H1 (cell line): ENCODE results near the gene IGSF9. TPM values are rescaled to one million over a fixed set of nuclear protein-coding genes. Genes with fewer than 3 reads are reported as not detected.

Experiments
- CTCF ChIA-PET: fragments of 300-600 bp; sonication (Branson Sonifier 250); formaldehyde crosslinking; loops from one replicate; lab custom pipeline; 2021; ENCODE audit not compliant: partially characterized antibody; lab: Charles Lee
- POLR2A ChIA-PET: fragments of 300-600 bp; sonication (Branson Sonifier 250); formaldehyde crosslinking; loops from one replicate; lab custom pipeline; 2021; ENCODE audit warnings: inconsistent platforms; ENCODE audit not compliant: partially characterized antibody; lab: Charles Lee
- DNase-seq, 2 experiments: peaks; one replicate each; pipeline versions ENCODE4 v3.0.0 to v3.0.0-alpha.2; 2010 to 2022; ENCODE audit warnings: low spot score in 2 of 2, low read depth in 1 of 2, mixed read lengths in 1 of 2
- FAIRE-seq: peaks from 2 replicates; lab custom pipeline; 2011; peaks lifted over from hg19 to GRCh38; lab: Jason Lieb, UNC
- H2AFZ ChIP-seq: 2 replicates; pipeline ENCODE4 v1.8.1; 2012; ENCODE audit warnings: low read length, inconsistent platforms
- H2AK5ac ChIP-seq: 2 replicates; pipeline ENCODE4 v1.6.1; 2013; ENCODE audit warnings: low read depth, low read length
- H2BK120ac ChIP-seq: replicated peaks from 2 replicates; pipeline ENCODE3; 2013; ENCODE audit warnings: low read depth, low read length, inconsistent platforms
- H2BK12ac ChIP-seq: 2 replicates; pipeline ENCODE4 v1.6.1; 2013; ENCODE audit warnings: low read depth, low read length
- H2BK15ac ChIP-seq: 2 replicates; pipeline ENCODE4 v1.6.1; 2013; ENCODE audit warnings: low read length
- H2BK20ac ChIP-seq: 2 replicates; pipeline ENCODE4 v1.6.1; 2013; ENCODE audit warnings: low read length
- H2BK5ac ChIP-seq: 2 replicates; pipeline ENCODE4 v1.6.1; 2013; ENCODE audit warnings: low read depth, low read length
- H3K14ac ChIP-seq: 2 replicates; pipeline ENCODE4 v1.6.1; 2013; ENCODE audit warnings: inconsistent platforms; ENCODE audit not compliant: insufficient read length
- H3K18ac ChIP-seq: 2 replicates; pipeline ENCODE4 v1.6.1; 2013; ENCODE audit warnings: low read length; ENCODE audit errors: extremely low read depth
- H3K23ac ChIP-seq: 2 replicates; pipeline ENCODE4 v1.6.1; 2013; ENCODE audit warnings: inconsistent platforms; ENCODE audit not compliant: insufficient read length
- H3K23me2 ChIP-seq: 2 replicates; pipeline ENCODE4 v1.6.1; 2013; ENCODE audit warnings: low read depth, low read length
- H3K27ac ChIP-seq: 2 replicates; pipeline ENCODE4 v1.6.1; 2011; ENCODE audit warnings: low read depth, low read length, inconsistent platforms
- H3K27me3 ChIP-seq, 4 experiments: replicated peaks in 1 of 4; 1 replicate in 1 of 4; 2 replicates in 3 of 4; pipeline versions ENCODE4 v1.6.1 to v1.8.1; 2011 to 2013; ENCODE audit warnings: low read length in 3 of 4, mild to moderate bottlenecking in 3 of 4, inconsistent platforms in 2 of 4, mixed read lengths in 2 of 4, moderate library complexity in 1 of 4; ENCODE audit not compliant: control insufficient read depth in 3 of 4, insufficient read depth in 3 of 4; ENCODE audit errors: extremely low read depth in 1 of 4
- H3K36me3 ChIP-seq, 4 experiments: 2 replicates each; pipeline versions ENCODE4 v1.6.1 to v1.8.1; 2011 to 2013; ENCODE audit warnings: mild to moderate bottlenecking in 4 of 4, low read length in 3 of 4, moderate library complexity in 2 of 4, control low read depth in 1 of 4, inconsistent platforms in 1 of 4; ENCODE audit not compliant: insufficient read depth in 4 of 4, control insufficient read depth in 2 of 4
- H3K4ac ChIP-seq: replicated peaks from 2 replicates; pipeline ENCODE3; 2013; ENCODE audit warnings: low read length, low read depth, mixed read lengths, inconsistent platforms; ENCODE audit not compliant: insufficient read length
- H3K4me1 ChIP-seq, 4 experiments: replicated peaks in 1 of 4; 1 replicate in 1 of 4; 2 replicates in 3 of 4; pipeline versions ENCODE4 v1.6.1 to v1.8.1; 2011 to 2013; ENCODE audit warnings: low read length in 3 of 4, inconsistent platforms in 2 of 4, mixed read lengths in 1 of 4; ENCODE audit not compliant: insufficient read depth in 4 of 4, control insufficient read depth in 3 of 4
- H3K4me2 ChIP-seq, 2 experiments: 2 replicates each; pipeline versions ENCODE4 v1.6.1 to v1.8.1; 2011 to 2013; ENCODE audit warnings: low read depth in 2 of 2, low read length in 2 of 2, control low read depth in 1 of 2, inconsistent platforms in 1 of 2, mild to moderate bottlenecking in 1 of 2; ENCODE audit not compliant: insufficient read depth in 1 of 2
- H3K4me3 ChIP-seq, 4 experiments: fragments of 200-600, 300-600 bp in 1 of 4; sonication (generic), shearing (Covaris generic), sonication (Bioruptor Twin) in 1 of 4; 2 replicates each; pipeline versions ENCODE4 v1.5.1 to v1.8.1; 2011 to 2016; ENCODE audit warnings: low read length in 4 of 4, low read depth in 3 of 4, control low read depth in 2 of 4, inconsistent platforms in 2 of 4, mild to moderate bottlenecking in 2 of 4, mixed read lengths in 1 of 4, moderate library complexity in 1 of 4; ENCODE audit not compliant: insufficient read depth in 2 of 4; ENCODE audit errors: extremely low read depth in 1 of 4
- H3K56ac ChIP-seq: replicated peaks from 2 replicates; pipeline ENCODE3; 2013; ENCODE audit warnings: low read depth, mild to moderate bottlenecking, mixed read lengths, low read length, inconsistent platforms; ENCODE audit not compliant: insufficient read length
- H3K79me1 ChIP-seq: 2 replicates; pipeline ENCODE4 v1.6.1; 2013; ENCODE audit warnings: low read depth, low read length, control low read depth
- H3K79me2 ChIP-seq, 2 experiments: 2 replicates each; pipeline versions ENCODE4 v1.6.1 to v1.8.1; 2012 to 2013; ENCODE audit warnings: low read length in 2 of 2, mild to moderate bottlenecking in 2 of 2, inconsistent platforms in 1 of 2; ENCODE audit not compliant: insufficient read depth in 2 of 2, control insufficient read depth in 1 of 2
- H3K9ac ChIP-seq, 4 experiments: replicated peaks in 1 of 4; 1 replicate in 1 of 4; 2 replicates in 3 of 4; pipeline versions ENCODE4 v1.6.1 to v1.8.1; 2011 to 2013; ENCODE audit warnings: low read depth in 3 of 4, low read length in 3 of 4, control low read depth in 2 of 4, mild to moderate bottlenecking in 2 of 4, moderate library complexity in 2 of 4, inconsistent platforms in 1 of 4; ENCODE audit errors: extremely low read depth in 1 of 4
- H3K9me3 ChIP-seq, 2 experiments: 2 replicates each; pipeline versions ENCODE4 v1.6.1 to v1.8.1; 2012 to 2013; ENCODE audit warnings: mild to moderate bottlenecking in 2 of 2, moderate library complexity in 2 of 2, control low read depth in 1 of 2, inconsistent platforms in 1 of 2, low read depth in 1 of 2, low read length in 1 of 2, mixed read lengths in 1 of 2; ENCODE audit not compliant: insufficient read depth in 2 of 2
- H4K20me1 ChIP-seq, 2 experiments: replicated peaks in 1 of 2; 2 replicates each; pipeline versions ENCODE3 to v1.8.1; 2011 to 2013; ENCODE audit warnings: inconsistent platforms in 2 of 2, low read length in 2 of 2, mild to moderate bottlenecking in 1 of 2; ENCODE audit not compliant: insufficient read depth in 2 of 2, control insufficient read depth in 1 of 2
- H4K5ac ChIP-seq: 2 replicates; pipeline ENCODE4 v1.6.1; 2013; ENCODE audit warnings: low read length, low read depth, mixed read lengths, inconsistent platforms; ENCODE audit not compliant: insufficient read length
- H4K8ac ChIP-seq: 2 replicates; pipeline ENCODE4 v1.8.0; 2013; ENCODE audit warnings: mild to moderate bottlenecking, moderate library complexity, low read length, inconsistent platforms; ENCODE audit not compliant: insufficient read depth; ENCODE audit errors: extremely low read depth
- H4K91ac ChIP-seq: replicated peaks from 2 replicates; pipeline ENCODE3; 2013; ENCODE audit warnings: low read length, mixed read lengths, inconsistent platforms; ENCODE audit not compliant: insufficient read length
- BRCA1 ChIP-seq: IDR thresholded peaks from 2 replicates; pipeline ENCODE4 v1.6.1; 2012; ENCODE audit warnings: low read depth, low read length, improper control_type of control experiment
- CHD1 ChIP-seq: IDR thresholded peaks from 2 replicates; pipeline ENCODE4 v1.6.1; 2012; ENCODE audit warnings: low read depth, low read length, improper control_type of control experiment
- CREB1 ChIP-seq: IDR thresholded peaks from 2 replicates; pipeline ENCODE4 v1.6.1; 2012; ENCODE audit warnings: inconsistent platforms
- KDM5A ChIP-seq: fragments of 200-600 bp; IDR thresholded peaks from 2 replicates; pipeline ENCODE4 v1.7.1; 2012; ENCODE audit warnings: mild to moderate bottlenecking, low read length, inconsistent platforms, mixed read lengths
- SRF ChIP-seq: IDR thresholded peaks from 2 replicates; pipeline ENCODE4 v1.6.1; 2011; ENCODE audit warnings: mild to moderate bottlenecking, low read depth, low read length, moderate library complexity
- YY1 ChIP-seq: IDR thresholded peaks from 2 replicates; pipeline ENCODE4 v1.6.1; 2011; ENCODE audit warnings: low read depth, mild to moderate bottlenecking, low read length
- WGBS, 2 experiments: shearing (Covaris generic) in 1 of 2; methylation state at CpG; one replicate each; pipeline versions ENCODE4 v1.1.6 to v1.1.7; 2013 to 2015; ENCODE audit warnings: low lambda C conversion rate in 2 of 2, mixed read lengths in 2 of 2, inconsistent platforms in 1 of 2, low coverage in 1 of 2, missing lambda C conversion rate in 1 of 2; ENCODE audit not compliant: insufficient replicate concordance in 2 of 2, insufficient coverage in 1 of 2, insufficient read length in 1 of 2; ENCODE audit errors: extremely low coverage in 1 of 2, missing lambda C conversion rate in 1 of 2; 5-methylcytosine and 5-hydroxymethylcytosine counted together
- polyA plus RNA-seq, 7 experiments: library from polyadenylated mRNA; depleted of rRNA in 3 of 7; stranded (reverse) in 5 of 7; unstranded in 2 of 7; fragments of >200 nt in 5 of 7; fragments of 200-250 nt in 2 of 7; gene quantifications; 1 replicate in 5 of 7; 2 replicates in 1 of 7; 4 replicates in 1 of 7; pipeline versions ENCODE4 v1.2.1 to v1.2.3, GENCODE V29; 2011 to 2013; ENCODE audit warnings: missing spikeins in 2 of 7, mixed read lengths in 2 of 7
- total RNA-seq: library from RNA; stranded (reverse); fragmentation: NEBNext Ultra II Directional; extraction: Animal tissue kit (Norgen Biotek cat#: 25700); gene quantifications from 2 replicates; pipeline ENCODE4 v1.2.1, GENCODE V29; 2021
- TF ChIP-seq, protein P1 (sequence below): IDR thresholded peaks from 2 replicates; pipeline ENCODE4 v1.6.1; 2011; ENCODE audit warnings: low read depth, mild to moderate bottlenecking, low read length; ENCODE audit not compliant: insufficient read depth

Gene IGSF9
- total and polyA plus RNA-seq, 2 of the 8 experiments (the other 6 are each of a cell fraction or from before 2014, with no cell fraction given): 10.9 to 28.1 TPM

DNA sequence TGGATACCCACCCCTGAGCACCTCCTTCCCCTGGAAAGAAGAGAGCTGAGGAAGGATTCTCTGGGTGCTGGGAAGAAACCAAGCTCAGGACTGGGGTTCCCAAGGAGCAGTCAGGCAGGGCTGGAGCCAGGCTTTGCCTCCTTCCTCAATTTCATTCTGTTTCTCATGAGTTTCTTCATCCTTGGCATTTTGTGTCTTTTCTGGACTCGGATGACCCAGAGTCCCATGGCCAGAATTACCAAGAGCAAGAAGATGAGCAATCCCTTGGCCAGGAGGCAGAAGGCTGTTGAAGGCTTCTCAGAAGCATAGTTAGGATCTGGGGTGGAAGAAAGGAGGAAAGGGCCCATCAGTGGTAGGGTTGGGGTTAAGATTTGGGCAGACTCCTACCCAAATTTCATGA lies 6.1 kb upstream of the IGSF9 start:
- Histone ChIP-seq H4K91ac (no peak overlapping the region), H3K23ac (no peak overlapping the region), H2BK5ac (no peak overlapping the region), H3K79me2 (no peaks in the 10 kb centered on the region), H3K14ac (no peak overlapping the region), H2AK5ac (no peak overlapping the region), H3K9me3 (no peaks in the 10 kb centered on the region), H3K4me3 (no peak overlapping the region), H3K27me3 (no peaks in the 10 kb centered on the region; a peak in 1 of 7 replicates), H3K9ac (no peak overlapping the region), H3K4me2 (no peak overlapping the region), H3K56ac (no peak overlapping the region), H3K36me3 (no peaks in the 10 kb centered on the region), H4K8ac (no peak overlapping the region), H2BK120ac (no peak overlapping the region), H3K4ac (no peak overlapping the region), H3K4me1 (peaks cover 1 to 4% (median 3%) of the 10 kb centered on the region in 4 experiments; a peak in 5 of 7 replicates), H2AFZ (no peak overlapping the region), H4K5ac (no peak overlapping the region), H2BK12ac (no peak overlapping the region), H4K20me1 (no peaks in the 10 kb centered on the region), H3K79me1 (no peaks in the 10 kb centered on the region), H2BK15ac (no peak overlapping the region), H3K18ac (no peak overlapping the region), H3K27ac (no peak overlapping the region), H3K23me2 (no peaks in the 10 kb centered on the region), H2BK20ac (no peak overlapping the region)
- ChIA-PET CTCF (interaction anchor here (1.8 to 35.5 kb wide), 3 partner anchors 15 to 152 kb away, joined by 4 to 696 read pairs (median 128); no protein-coding TSS in a partner anchor), POLR2A (no interaction called here)
- no peak for FAIRE-seq
- WGBS, 2 experiments: 77% methylated on average over 1 of the region's 1 CpG; no CpG with 5 or more reads in 1 of the 2 experiments
- no peak for TF ChIP-seq CREB1
- no peak for TF ChIP-seq BRCA1
- TF ChIP-seq, protein P1, sequence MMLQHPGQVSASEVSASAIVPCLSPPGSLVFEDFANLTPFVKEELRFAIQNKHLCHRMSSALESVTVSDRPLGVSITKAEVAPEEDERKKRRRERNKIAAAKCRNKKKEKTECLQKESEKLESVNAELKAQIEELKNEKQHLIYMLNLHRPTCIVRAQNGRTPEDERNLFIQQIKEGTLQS: no peak
- TF ChIP-seq CHD1: no peak
- TF ChIP-seq KDM5A: no peak
- no peak for TF ChIP-seq SRF
- no peak for TF ChIP-seq YY1
- DNase-seq: no peak
